Measurements from ENCODE around the gene EDRF1.

DNA sequence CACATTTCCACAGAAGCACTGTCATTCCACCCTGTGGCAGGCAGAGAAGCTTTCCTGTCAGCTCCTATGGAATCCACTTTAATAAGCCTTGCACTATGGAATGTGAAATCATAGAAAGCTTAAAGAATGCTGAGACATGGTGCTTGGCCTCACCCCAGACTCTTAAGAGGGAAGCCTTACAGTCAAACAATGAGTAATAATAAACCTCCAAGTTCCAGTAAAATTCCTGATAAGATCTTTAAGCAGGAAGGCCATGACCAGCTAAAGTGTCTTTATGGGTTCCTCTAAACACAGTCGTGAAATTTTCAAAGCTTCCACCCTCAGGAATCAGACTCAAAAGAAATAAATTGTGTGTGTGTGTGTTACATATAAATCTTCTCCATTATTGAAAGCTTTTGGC is 24.6 kb upstream of the EDRF1 start:
- TF ChIP-seq, protein P1, sequence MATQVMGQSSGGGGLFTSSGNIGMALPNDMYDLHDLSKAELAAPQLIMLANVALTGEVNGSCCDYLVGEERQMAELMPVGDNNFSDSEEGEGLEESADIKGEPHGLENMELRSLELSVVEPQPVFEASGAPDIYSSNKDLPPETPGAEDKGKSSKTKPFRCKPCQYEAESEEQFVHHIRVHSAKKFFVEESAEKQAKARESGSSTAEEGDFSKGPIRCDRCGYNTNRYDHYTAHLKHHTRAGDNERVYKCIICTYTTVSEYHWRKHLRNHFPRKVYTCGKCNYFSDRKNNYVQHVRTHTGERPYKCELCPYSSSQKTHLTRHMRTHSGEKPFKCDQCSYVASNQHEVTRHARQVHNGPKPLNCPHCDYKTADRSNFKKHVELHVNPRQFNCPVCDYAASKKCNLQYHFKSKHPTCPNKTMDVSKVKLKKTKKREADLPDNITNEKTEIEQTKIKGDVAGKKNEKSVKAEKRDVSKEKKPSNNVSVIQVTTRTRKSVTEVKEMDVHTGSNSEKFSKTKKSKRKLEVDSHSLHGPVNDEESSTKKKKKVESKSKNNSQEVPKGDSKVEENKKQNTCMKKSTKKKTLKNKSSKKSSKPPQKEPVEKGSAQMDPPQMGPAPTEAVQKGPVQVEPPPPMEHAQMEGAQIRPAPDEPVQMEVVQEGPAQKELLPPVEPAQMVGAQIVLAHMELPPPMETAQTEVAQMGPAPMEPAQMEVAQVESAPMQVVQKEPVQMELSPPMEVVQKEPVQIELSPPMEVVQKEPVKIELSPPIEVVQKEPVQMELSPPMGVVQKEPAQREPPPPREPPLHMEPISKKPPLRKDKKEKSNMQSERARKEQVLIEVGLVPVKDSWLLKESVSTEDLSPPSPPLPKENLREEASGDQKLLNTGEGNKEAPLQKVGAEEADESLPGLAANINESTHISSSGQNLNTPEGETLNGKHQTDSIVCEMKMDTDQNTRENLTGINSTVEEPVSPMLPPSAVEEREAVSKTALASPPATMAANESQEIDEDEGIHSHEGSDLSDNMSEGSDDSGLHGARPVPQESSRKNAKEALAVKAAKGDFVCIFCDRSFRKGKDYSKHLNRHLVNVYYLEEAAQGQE (IDR thresholded peaks at IDR 0.05; ENCODE audit: unreplicated experiment), result no peak
- TF ChIP-seq, protein P2, sequence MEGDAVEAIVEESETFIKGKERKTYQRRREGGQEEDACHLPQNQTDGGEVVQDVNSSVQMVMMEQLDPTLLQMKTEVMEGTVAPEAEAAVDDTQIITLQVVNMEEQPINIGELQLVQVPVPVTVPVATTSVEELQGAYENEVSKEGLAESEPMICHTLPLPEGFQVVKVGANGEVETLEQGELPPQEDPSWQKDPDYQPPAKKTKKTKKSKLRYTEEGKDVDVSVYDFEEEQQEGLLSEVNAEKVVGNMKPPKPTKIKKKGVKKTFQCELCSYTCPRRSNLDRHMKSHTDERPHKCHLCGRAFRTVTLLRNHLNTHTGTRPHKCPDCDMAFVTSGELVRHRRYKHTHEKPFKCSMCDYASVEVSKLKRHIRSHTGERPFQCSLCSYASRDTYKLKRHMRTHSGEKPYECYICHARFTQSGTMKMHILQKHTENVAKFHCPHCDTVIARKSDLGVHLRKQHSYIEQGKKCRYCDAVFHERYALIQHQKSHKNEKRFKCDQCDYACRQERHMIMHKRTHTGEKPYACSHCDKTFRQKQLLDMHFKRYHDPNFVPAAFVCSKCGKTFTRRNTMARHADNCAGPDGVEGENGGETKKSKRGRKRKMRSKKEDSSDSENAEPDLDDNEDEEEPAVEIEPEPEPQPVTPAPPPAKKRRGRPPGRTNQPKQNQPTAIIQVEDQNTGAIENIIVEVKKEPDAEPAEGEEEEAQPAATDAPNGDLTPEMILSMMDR (conservative IDR thresholded peaks at IDR 0.05; ENCODE audit: low read depth in 2 of 2), result no peak
- TF ChIP-seq EZH2 (IDR thresholded peaks at IDR 0.05; ENCODE audit: low read depth, unreplicated experiment) (no peak), NANOG (IDR thresholded peaks at IDR 0.05; ENCODE audit: borderline replicate concordance) (no peak), ZNF331 (CRISPR knock-in tag; IDR thresholded peaks at IDR 0.05; ENCODE audit: low read depth) (no peak), EZH2phosphoT487 (IDR thresholded peaks at IDR 0.05; ENCODE audit: unreplicated experiment) (no peak), POLR2AphosphoS5 (IDR thresholded peaks at IDR 0.05; ENCODE audit: low read depth) (no peak), JUNB (IDR thresholded peaks at IDR 0.05; ENCODE audit: unreplicated experiment) (no peak)

Measured in GM23338 (cell line).